Stimulated activated naive CD8-positive, alpha-beta T cell treated with anti-CD3 and anti-CD28 coated beads, Interleukin-15, Interleukin-2, amounts not matched to agents 100 U/mL and 50 U/mL, for 24 hours (primary cell): ENCODE measurements around the gene VPS11.
A peak's percentile ranks its signal among the peaks of the same experiment; 100 is the strongest.
"Not testable (repeated sequence)": the region's sequence is repeated elsewhere in the genome, so short reads cannot be mapped to it uniquely, and the experiment has no call there.

Source experiments
- ATAC-seq: fragments of 150-1000 bp; cut with Tn5 transposase; one replicate; pipeline ENCODE4 v1.10.0; 2021
- DNase-seq: peaks from one replicate; pipeline ENCODE4 v3.0.0; 2021

Gene VPS11

DNA sequence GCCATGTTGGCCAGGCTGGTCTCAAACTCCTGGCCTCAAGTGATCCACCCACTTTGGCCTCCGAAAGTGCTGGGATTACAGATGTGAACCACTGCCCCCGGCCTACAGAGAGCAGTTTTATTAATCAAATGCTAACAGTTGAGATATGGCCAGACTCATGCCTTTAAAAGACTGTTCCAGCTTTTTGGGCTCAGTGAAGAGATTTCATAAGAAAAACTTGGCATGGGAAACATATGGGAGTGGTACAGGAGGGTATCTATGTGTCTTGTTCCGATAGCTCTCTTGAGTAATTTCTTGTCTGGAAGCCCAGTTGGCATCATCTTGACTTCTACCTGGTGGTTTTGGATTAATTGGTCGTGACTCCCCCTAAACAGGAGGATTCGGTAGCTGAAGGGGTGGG lies 28.7 kb upstream of the VPS11 start:
- no peak for DNase-seq
- ATAC-seq: no peak

DNA sequence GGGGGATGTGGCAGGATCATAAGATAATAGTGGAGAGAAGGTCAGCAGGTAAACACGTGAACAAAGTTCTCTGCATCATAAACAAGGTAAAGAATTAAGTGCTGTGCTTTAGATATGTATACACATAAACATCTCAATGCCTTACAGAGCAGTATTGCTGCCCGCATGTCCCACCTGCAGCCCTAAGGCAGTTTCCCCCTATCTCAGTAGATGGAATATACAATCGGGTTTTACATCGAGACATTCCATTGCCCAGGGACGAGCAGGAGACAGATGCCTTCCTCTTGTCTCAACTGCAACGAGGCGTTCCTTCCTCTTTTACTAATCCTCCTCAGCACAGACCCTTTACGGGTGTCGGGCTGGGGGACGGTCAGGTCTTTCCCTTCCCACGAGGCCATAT lies 28.1 kb upstream of the VPS11 start:
- not testable (repeated sequence) for DNase-seq, ATAC-seq

DNA sequence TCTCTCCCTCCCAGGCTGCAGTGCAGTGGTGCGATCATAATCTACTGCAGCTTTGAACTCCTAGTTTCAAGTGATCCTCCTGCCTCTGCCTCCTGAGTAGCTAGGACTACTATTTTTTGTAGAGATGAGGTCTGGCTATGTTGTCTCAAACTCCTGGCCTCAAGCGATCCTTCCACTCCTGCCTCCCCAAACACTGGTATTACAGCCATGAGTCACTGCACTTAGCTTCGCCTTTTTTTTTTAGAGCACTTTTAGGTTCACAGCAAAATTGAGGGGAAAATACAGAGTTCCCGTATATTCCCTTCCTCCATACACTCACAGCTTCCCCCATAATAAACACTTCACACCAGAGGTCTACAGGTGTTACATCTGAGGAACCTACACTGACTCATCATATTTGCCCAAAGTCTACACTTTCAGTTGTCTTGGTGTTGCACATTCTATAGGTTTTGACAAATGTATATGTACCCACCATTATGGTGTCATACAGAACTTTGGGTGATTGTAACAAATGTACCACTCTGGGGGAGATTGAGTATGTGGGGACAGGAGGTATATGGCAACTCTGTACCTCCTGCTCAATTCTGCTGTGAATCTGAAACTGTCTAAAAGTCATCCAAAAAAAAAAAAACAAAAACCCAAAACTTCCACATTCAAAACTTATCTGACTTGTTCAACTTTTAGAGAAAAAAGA lies 25.6 kb upstream of the VPS11 start:
- no peak for DNase-seq
- peak; percentile 42 for ATAC-seq

DNA sequence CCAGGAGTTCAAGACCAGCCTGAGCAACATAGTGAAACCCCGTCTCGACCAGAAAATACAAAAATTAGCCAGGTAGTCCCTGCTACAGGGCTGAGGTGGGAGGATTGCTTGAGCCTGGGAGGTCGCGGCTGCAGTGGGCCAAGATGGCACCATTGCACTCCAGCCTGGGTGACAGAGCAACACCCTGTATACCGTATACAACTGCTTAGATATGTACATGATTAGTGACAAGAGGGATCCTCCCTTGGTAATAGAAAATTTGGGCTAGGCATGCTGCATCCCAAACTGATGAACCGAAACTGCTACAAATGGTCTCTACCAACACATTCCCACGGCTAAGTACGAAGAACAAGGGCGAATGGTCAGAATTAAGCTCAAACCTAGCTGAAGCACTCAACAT lies 24.7 kb upstream of the VPS11 start:
- DNase-seq: no peak
- ATAC-seq: no peak

DNA sequence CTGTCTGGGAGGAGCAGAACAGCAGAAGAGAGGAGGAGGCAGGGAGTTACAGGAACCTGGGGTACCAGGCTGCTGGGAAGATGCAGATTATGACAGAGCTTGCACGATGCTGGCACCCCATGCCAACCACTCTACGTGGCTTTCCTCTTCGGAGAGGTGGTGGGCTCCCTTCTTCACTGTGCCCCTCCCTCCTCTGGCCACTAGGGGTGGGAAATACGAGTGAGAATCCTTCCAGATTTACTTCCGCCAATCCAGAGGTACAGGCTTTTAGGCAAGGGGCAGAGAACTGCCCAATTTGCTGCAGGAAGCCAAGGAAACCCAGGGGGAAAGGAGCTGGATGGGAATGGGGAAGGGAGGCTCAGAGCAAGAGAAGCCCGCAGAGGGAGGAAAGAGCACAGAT lies 22.9 kb upstream of the VPS11 start:
- ATAC-seq (no peak), DNase-seq (no peak)

DNA sequence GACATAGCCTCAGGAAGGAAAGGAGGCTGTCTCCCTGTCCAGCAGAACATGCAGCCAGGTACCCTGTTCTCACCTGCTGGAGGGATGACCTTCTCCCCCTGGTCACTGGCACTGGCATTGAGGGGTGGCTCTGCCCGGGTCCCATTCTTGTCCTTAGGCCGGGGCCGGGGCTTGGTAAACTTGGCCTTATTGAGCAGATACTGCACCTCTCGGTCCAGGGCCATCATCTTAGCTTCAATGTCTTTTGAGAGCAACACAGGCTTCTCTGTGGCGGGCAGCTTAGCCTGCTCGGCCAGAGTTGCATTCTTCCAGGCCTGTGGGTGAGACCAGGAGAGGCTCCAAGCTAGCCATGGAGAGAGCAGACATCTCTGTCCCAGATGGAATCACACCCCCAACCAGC lies 21.1 kb upstream of the VPS11 start:
- no peak for ATAC-seq

DNA sequence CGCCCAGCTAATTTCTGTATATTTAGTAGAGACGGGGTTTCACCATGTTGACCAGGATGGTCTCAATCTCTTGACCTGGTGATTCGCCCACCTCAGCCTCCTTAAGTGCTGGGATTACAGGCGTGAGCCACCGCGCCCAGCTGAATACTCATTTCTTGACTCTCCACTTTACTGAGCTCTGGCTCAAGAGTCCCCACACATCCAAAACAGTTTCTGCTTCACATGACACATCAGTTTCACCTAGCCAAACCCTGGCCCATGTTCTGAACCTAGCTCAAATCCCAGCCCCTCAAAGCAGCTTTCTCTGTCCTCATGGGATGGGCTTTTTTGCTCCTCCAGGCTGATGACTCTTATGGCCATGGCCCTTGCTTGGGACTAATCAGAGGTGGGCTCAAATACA lies 20.4 kb upstream of the VPS11 start:
- DNase-seq (no peak), ATAC-seq (no peak)

More for the DNA sequence above, 21.1 kb upstream of the VPS11 start:
- no peak for DNase-seq

DNA sequence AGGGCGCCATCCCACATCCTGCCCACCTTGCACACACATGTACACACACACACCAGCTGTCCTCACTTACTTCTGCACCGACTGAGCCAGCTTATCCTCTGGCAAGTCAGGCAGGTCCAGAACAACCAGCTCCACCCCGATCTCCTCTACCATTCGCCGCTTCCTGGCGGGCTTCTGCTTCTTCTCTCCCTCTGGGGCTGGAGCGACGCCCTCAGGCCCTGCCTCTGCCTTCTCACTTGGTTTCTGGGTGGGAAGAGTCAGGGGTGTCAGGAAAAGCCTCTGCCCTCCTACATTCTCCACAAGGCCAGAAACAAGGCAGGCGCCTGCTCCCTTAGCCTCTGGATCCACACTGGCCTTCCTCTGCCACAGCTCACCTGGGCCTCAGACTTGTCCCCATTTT lies 19.0 kb upstream of the VPS11 start:
- DNase-seq (no peak), ATAC-seq (no peak)

DNA sequence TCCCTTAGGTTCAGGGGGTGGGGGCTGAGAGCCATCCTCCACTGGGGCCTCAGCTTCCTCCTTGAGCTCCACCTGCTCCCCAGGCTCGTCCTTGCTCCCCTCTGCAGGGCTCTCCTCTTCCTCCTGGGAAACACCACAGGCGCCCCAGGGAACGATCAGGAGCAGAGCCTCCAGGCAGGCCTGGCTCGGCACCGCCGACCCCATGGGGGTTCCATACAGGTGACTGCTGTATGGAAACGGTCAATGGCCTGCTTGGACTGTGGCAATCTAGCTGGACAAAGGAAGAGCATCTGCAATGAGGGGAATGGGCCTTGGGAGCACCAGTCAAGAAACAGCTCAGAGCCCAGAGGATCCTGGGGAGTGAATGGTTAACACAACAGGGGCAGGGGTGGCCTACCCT lies 18.5 kb upstream of the VPS11 start:
- ATAC-seq: no peak
- DNase-seq: no peak

DNA sequence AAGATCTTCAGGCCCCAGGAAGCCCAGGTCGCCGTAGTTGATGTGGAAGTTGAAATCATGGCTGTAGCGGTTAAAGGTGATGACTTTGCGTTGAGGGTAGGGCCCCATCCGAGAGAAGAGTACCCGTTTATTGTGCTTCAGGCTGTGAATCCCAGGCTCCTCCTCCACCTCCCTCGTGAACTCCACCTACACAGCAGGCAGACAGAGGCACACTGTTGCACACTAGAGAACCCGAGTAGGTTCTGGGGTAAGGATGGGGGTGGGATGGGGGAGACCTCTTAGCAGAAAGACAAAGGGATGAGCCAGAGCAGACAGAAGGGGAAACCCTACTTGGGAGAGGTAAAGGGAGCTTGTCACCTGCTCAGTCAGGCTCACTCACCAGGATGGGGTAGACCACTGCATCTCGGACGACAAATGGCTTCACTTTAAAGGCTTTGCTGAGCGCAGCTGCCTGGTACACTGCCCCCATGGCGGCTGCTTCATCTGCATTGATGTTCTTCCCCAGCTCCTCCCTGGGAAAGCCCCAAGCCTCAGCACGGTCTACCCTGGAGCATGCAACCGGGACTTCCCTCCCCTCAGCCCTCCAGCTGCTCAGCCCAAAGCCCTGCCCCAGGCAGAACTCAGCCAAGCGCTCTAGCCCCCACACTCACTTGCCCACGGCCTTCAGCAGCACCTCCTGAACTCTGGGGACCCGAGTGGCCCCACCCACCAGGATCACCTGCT lies 16.0 kb upstream of the VPS11 start:
- ATAC-seq (peak; percentile 51), DNase-seq (peak; percentile 37)

DNA sequence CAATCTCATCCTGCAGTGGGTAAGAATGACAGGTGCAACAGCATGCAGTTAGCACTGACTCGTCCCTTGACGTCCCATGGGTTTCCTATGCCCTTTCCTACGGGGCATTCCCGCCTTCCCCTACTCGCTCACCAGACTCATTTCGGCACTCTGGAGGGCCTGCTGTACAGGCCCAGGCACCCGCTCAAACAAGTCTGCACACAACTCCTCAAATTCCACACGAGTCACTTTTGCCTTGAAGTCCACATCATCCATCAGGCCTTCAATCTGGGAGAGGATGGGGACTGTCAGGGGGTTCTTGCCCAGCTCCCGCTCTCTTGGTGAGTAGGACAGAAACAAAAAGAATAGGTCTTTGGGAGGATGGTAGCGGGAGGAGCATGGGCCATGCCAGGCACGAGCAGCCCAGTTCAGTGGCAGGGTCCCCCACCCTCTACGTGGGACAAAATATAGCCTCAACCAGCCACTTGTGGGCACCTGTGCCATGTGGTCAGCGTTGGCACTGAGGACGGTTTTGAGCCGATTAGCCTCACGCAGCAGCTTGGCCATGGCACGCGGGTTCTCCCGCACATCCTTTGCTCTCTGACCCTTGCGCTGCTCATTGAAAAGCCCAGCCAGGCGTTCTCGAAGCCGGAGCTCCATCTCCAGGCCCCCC lies 15.3 kb upstream of the VPS11 start:
- ATAC-seq (no peak), DNase-seq (no peak)

DNA sequence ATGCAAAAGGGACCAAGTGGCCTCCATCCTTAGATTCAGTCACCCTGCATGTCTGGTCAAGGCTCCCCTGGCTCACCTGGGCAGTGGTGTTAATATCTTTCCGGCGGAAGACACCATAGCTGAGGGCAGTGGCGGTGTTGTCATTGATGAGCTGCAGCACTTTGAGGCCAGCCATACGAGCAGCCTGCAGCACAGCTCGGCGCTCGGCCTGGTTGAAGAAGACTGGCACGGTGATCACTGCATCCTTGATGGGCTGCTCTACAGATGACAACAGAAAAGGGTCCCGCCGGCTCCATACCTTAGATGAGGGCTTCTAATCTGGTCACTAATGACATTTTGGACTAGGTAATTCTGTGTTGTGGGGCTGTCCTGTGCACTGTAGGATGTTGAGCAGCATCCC lies 13.2 kb upstream of the VPS11 start:
- ATAC-seq: no peak

DNA sequence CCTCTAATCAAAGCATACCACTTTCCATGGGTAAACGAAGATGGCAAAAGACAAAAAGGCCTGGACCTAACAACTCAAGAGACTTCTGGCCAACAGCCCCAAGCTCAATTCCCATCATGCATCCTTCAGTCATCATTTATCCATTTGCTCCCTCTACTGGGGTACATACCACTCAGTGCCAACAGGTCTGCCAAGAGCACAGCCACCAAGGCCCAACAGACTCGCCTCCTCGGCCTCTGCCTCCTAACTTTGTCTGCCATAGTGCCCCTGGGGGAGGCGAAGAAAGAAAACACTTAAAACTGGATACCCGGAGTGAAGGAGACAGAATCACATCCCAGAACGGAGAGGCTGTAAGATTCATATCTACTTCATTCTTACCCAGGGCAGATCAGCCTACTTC lies 11.7 kb upstream of the VPS11 start:
- ATAC-seq (no peak), DNase-seq (peak; percentile 19)

More for the DNA sequence above, 13.2 kb upstream of the VPS11 start:
- DNase-seq: no peak

DNA sequence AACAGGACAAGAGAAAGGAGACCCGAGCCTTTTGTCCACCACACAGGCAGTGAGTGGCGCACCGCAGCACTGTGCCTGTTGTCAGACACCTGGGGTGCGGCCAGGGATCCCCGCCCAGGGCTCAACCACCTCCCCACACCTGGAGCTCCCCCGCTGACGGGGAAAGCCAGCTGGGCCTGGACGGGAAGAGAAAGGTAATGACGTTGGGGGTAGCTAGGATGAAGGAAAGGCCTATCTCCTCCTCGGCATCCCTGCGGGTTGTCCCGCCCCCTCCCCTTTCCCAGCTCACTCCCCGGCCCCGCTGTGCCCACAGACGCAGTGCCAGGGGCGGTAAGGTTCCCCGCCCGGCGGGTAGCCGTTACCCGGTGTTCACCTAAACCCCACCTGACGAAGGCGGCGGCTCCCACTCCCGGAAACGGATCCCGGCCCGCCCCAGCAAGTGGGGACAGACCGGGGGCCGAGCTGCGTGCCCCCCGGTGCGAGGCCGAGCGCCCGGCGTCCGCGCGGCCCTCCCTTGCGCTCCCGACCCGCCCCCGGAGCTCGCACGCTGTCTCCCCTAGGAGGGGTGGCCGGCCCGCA lies 11.1 kb upstream of the VPS11 start:
- DNase-seq (peak; percentile 43), ATAC-seq (peak; percentile 3)

DNA sequence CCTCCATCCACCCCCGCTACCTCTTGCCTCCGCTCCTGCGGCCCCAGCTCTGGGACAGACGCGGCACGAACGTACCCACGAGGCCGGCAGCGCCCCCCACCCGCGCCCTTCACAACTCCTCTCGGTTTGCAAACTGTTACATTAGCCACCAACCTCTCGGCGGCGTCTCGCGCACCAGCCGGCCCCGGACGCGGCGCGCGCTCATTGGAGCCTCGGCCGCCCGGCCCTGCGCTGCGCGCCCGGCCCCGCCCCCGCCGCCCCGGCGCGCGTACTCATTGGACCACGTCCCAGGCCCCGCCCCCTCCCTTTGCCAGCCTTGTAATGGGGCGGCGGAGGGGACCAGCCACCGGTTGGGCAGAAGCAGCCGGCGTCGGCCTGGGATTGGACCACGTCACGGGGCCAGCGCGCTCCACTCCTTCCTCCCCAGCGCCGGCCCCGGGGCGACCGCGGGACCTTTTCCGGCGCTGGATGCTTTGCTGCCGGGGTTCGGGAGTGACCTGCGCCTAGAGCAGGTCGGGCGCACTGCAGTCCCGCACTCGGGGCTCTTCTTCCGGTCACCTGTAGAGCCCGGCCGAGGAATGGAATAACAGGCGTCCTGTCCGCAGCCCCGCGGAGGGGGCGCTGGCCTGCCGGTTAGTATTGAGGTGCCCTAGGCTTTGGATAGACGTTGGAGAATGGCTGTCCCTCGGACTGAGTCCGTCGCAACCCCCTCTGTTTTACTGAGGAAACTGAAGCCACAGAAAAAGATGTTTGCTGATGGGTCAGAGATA lies 10.4 kb upstream of the VPS11 start, which contains the start of gene HYOU1:
HYOU1 (minus strand) TSS at position 206 of the 770 bp plus-strand sequence. CDS start 1,045 bp downstream, outside the sequence.
- DNase-seq (peak; percentile 100), ATAC-seq (peak; percentile 95)

DNA sequence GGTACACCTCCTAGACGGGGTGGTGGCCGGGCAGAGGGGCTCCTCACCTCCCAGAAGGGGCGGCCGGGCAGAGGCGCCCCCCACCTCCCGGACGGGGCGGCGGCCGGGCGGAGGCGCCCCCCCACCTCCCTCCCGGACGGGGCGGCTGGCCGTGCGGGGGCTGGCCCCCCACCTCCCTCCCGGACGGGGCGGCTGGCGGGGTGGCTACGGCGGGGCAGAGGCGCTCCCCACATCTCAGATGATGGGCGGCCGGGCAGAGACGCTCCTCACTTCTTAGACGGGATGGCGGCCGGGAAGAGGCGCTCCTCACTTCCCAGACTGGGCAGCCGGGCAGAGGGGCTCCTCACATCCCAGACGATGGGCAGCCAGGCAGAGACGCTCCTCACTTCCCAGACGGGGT lies 8.5 kb upstream of the VPS11 start:
- ATAC-seq, DNase-seq: not testable (repeated sequence)

DNA sequence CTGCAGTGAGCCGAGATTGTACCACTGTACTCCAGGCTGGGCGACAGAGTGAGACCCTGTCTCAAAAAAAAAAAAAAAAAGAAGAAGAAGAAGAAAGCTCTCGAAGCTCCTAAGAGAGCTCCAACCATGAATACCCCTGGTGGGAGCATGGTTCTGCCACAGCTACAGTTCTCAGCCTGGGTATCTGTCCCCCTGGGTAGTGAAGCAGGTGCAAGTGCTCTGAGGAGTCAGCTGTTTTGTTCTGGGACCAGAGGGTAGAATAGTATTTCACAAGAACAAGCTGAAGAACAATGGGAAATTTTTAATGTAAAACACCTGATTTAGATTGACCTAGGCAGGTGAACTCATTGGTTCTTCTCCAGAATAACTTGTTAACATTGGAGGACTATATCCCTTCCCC lies 6.4 kb upstream of the VPS11 start:
- DNase-seq: no peak
- ATAC-seq: no peak

DNA sequence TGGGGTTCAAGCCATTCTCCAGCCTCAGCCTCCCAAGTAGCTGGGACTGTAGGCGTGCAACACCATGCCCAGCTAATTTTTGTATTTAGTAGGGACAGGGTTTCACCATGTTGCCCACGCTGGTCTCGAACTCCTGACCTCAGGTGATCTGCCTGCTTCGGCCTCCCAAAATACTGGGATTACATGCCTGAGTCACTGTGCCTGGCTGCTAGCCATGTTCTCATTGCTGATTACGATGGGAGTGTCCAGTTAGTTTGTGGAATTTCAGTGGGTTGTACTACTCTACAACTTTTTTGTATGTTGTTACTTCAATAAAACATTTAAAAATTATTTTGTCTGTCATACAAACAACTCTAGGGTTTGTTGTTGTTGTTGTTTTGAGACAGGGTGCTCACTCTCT lies 4.8 kb upstream of the VPS11 start:
- DNase-seq (no peak), ATAC-seq (no peak)

DNA sequence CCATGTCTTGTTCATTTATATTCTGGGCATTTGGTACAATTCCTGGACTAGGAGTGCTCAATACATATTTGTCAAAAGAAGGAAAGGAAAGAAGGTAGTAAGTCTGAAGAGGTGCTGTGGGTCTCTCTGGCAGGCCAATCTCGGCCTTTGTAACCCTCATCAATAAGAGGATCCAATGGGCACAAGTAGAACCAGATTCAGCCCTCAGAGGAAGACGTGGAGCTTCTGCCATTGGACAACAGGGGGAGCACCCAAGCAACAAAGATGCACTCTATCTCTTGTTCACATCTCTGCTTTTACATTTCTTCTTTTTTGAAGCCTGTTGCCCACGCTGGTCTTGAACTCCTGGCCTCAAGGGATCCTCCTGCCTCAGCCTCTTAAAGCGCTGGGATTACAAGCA lies 2.2 kb upstream of the VPS11 start:
- DNase-seq: peak; percentile 39
- peak; percentile 37 for ATAC-seq

DNA sequence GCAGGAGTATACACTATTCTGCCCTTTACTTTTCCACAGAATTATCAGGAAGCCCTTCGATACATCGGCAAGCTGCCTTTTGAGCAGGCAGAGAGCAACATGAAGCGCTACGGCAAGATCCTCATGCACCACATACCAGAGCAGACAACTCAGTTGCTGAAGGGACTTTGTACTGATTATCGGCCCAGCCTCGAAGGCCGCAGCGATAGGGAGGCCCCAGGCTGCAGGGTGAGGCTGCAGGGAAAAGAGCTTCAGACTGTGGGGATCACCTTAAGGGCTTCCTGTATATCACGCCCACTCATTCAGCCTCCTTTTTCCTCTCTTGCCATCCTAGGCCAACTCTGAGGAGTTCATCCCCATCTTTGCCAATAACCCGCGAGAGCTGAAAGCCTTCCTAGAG lies 10.2 kb downstream of the VPS11 start:
- ATAC-seq (no peak), DNase-seq (no peak)

DNA sequence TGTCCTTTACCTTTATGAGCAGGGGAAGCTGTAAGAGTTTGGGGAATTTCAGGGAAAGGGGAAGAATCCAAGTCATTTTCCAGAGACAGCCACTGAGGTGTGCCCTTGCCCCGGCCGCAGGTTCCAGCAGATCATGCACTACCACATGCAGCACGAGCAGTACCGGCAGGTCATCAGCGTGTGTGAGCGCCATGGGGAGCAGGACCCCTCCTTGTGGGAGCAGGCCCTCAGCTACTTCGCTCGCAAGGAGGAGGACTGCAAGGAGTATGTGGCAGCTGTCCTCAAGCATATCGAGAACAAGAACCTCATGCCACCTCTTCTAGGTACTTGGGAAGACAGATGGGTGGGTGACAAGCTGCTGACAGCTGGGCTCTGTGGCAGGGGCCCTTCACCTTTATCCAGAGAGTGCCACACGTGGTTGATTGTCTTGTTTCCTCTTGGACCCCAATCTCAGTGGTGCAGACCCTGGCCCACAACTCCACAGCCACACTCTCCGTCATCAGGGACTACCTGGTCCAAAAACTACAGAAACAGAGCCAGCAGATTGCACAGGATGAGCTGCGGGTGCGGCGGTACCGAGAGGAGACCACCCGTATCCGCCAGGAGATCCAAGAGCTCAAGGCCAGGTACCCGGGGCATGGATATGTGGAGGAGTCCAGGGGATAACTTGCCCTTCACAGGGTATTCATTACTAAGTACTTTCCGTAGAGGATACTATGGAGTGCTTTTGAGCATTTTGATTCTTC lies 11.2 kb downstream of the VPS11 start:
- DNase-seq (no peak), ATAC-seq (no peak)
